ENCODE results near the gene VPS33A. TPM values are rescaled to one million over a fixed set of nuclear protein-coding genes. Genes with fewer than 3 reads are reported as not detected.

The VPS33A gene
- total and polyA plus RNA-seq, 10 of the 15 experiments (the other 5 are each of a cell fraction or from before 2014, with no cell fraction given): 7.7 to 33.6 (median 21.6) TPM

DNA sequence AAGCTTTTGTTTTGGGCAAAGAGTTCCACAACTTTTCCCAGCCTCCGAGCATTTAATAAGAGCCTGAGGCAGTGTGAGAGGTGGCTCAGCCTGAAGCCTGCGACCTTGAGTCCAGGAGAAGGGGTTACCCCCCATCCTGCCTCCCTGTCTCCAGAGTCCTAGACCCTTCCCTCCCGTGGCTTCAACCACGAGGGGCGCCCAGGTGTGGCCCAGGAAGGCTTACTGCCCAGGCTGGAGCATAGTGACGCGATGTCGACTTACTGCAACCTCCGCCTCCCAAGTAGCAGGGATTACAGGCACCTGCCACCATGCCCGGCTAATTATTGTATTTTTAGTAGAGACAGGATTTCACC is 82.7 kb downstream of the VPS33A start:
- no peak for DNase-seq (ENCODE audit: low read depth, low spot score)
- no peak overlapping the region for H2AFZ ChIP-seq (ENCODE audit: control insufficient read depth, low read depth, low read length)
- H4K20me1 ChIP-seq (ENCODE audit: control insufficient read depth, insufficient read depth): no peaks in the 10 kb centered on the region
- no peaks in the 10 kb centered on the region for H3K9me3 ChIP-seq (replicated peaks; ENCODE audit: control insufficient read depth, insufficient read depth, low read length)
- H3K9ac ChIP-seq (ENCODE audit: control insufficient read depth, insufficient read depth, low read length): no peak overlapping the region
- FAIRE-seq: no peak
- RAD21 ChIA-PET (ENCODE audit: unreplicated experiment): no interaction called here
- H3K27me3 ChIP-seq (replicated peaks in 1 of 2; ENCODE audit: control insufficient read depth in 2 of 2, insufficient read depth in 2 of 2, low read length in 1 of 2): no peaks in the 10 kb centered on the region; a peak in 1 of 4 replicates
- peak overlapping the region; percentile 66; the same call in 1 of the 2 replicates for H3K4me2 ChIP-seq (ENCODE audit: control insufficient read depth, insufficient read depth)
- in situ Hi-C loops (cut with MboI): no loop called here
- no peak for ATAC-seq
- no peaks in the 10 kb centered on the region for H3K36me3 ChIP-seq (ENCODE audit: control insufficient read depth in 2 of 2, insufficient read depth in 2 of 2, low read length in 1 of 2)
- H3K27ac ChIP-seq (ENCODE audit: control insufficient read depth, insufficient read depth): no peak overlapping the region
- TF ChIP-seq, protein P1, sequence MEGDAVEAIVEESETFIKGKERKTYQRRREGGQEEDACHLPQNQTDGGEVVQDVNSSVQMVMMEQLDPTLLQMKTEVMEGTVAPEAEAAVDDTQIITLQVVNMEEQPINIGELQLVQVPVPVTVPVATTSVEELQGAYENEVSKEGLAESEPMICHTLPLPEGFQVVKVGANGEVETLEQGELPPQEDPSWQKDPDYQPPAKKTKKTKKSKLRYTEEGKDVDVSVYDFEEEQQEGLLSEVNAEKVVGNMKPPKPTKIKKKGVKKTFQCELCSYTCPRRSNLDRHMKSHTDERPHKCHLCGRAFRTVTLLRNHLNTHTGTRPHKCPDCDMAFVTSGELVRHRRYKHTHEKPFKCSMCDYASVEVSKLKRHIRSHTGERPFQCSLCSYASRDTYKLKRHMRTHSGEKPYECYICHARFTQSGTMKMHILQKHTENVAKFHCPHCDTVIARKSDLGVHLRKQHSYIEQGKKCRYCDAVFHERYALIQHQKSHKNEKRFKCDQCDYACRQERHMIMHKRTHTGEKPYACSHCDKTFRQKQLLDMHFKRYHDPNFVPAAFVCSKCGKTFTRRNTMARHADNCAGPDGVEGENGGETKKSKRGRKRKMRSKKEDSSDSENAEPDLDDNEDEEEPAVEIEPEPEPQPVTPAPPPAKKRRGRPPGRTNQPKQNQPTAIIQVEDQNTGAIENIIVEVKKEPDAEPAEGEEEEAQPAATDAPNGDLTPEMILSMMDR (IDR thresholded peaks at IDR 0.05 in 2 of 3, conservative IDR thresholded peaks at IDR 0.05 in 1 of 3; ENCODE audit: control insufficient read depth in 2 of 3, extremely low read depth in 1 of 3, insufficient read depth in 1 of 3, low read depth in 3 of 3, low read length in 3 of 3): no peak
- TF ChIP-seq IRF5 (IDR thresholded peaks at IDR 0.05; ENCODE audit: borderline replicate concordance): no peak
- no peak for TF ChIP-seq LARP7 (IDR thresholded peaks at IDR 0.05)
- no peak for TF ChIP-seq ZNF217 (IDR thresholded peaks at IDR 0.05)
- BruUV-seq (replicated peaks): no TSS peak
- intact Hi-C loops (cut with micrococcal nuclease; ENCODE audit: unreplicated experiment): no loop called here
- POLR2A ChIA-PET: no interaction called here
- WGBS (ENCODE audit: insufficient coverage, insufficient replicate concordance, low lambda C conversion rate, missing lambda C conversion rate): 69% methylated on average over 10 of the region's 10 CpGs
- no peak overlapping the region; the same call in 1 of the 2 replicates for H3K4me3 ChIP-seq
- SMC1A ChIA-PET (ENCODE audit: uncharacterized antibody, unreplicated experiment): no interaction called here
- peaks cover 7% of the 10 kb centered on the region for H3K4me1 ChIP-seq (ENCODE audit: control insufficient read depth, insufficient read depth, low read length)
- no peaks in the 10 kb centered on the region for H3K79me2 ChIP-seq (ENCODE audit: control insufficient read depth, insufficient read depth, low read length)
- CTCF ChIA-PET: no interaction called here
